Upper lobe of left lung (tissue), 6 donors: Measurements from ENCODE around the gene RNASE8. TPM values are rescaled to one million over a fixed set of nuclear protein-coding genes. Genes with fewer than 3 reads are reported as not detected.

Source experiments
- ATAC-seq, 2 donors: fragments of 200-7000 bp; cut with Tn5 transposase; one replicate each; pipeline ENCODE4 v1.9.1; 2022; ENCODE audit warnings: mild to moderate bottlenecking in 2 of 2, moderate library complexity in 2 of 2; ENCODE audit not compliant: low FRiP score in 2 of 2
- DNase-seq, 2 donors: peaks; one replicate each; pipeline ENCODE4 v3.0.0-alpha.2; 2019 to 2020
- H3K27ac ChIP-seq, 4 donors: fragments of 200-600 bp; sonication (generic); one replicate each; pipeline ENCODE4 v1.5.1; 2016 to 2019
- H3K27me3 ChIP-seq, 4 donors: fragments of 200-600 bp; sonication (generic); one replicate each; pipeline ENCODE4 v1.5.1; 2017 to 2019
- H3K36me3 ChIP-seq, 4 donors: fragments of 200-600 bp; sonication (generic); one replicate each; pipeline ENCODE4 v1.5.1; 2016 to 2019
- H3K4me1 ChIP-seq, 4 donors: fragments of 200-600 bp; sonication (generic); one replicate each; pipeline ENCODE4 v1.5.1; 2018 to 2019
- H3K4me3 ChIP-seq, 4 donors: fragments of 200-600 bp; sonication (generic); one replicate each; pipeline ENCODE4 v1.5.1; 2017 to 2019; ENCODE audit warnings: mild to moderate bottlenecking in 2 of 4, moderate library complexity in 1 of 4
- H3K9me3 ChIP-seq, 4 donors: fragments of 200-600 bp; sonication (generic); one replicate each; pipeline ENCODE4 v1.5.1; 2018 to 2019
- CTCF ChIP-seq, 6 experiments: fragments of 450-650 bp in 4 of 6; fragments of 200-600 bp in 2 of 6; sonication (generic) in 2 of 6; IDR thresholded peaks; one replicate each; pipeline ENCODE4 v1.5.1; 2016 to 2019; ENCODE audit warnings: antibody characterized with exemption in 6 of 6
- EP300 ChIP-seq, 4 donors: sonication (generic); formaldehyde crosslinking; IDR thresholded peaks; one replicate each; pipeline ENCODE4 v1.5.1; 2017; ENCODE audit warnings: antibody characterized with exemption in 4 of 4, control low read depth in 2 of 4
- POLR2A ChIP-seq, 4 donors: fragments of 450-650 bp; IDR thresholded peaks; one replicate each; pipeline ENCODE4 v1.5.1; 2016 to 2017; ENCODE audit warnings: antibody characterized with exemption in 4 of 4, mild to moderate bottlenecking in 2 of 4
- POLR2AphosphoS5 ChIP-seq, 2 donors: sonication (generic); formaldehyde crosslinking; IDR thresholded peaks; one replicate each; pipeline ENCODE4 v1.5.1; 2017; ENCODE audit warnings: antibody characterized with exemption in 2 of 2
- WGBS, 2 donors: methylation state at CpG; one replicate each; pipeline ENCODE4 v1.1.5; 2017 to 2018; 5-methylcytosine and 5-hydroxymethylcytosine counted together
- total RNA-seq, 6 donors: library from RNA; depleted of rRNA in 4 of 6; stranded (reverse); fragments of >200 nt in 4 of 6; gene quantifications; one replicate each; pipeline versions ENCODE4 v1.1.0 to v1.2.1, GENCODE V29; 2016 to 2021
- donor health status: DM: no; HTN: no; CAD: no; lungs with moderate emphysema.
- donor health status: DM: no; HTN: yes; CAD: no; lungs with severe emphysema.

RNASE8 gene
- total RNA-seq, 6 donors from 2014 or later = not detected

GRCh38 chr14:21049271-21049673 lies 8.3 kb upstream of the RNASE8 start:
- no peak for ATAC-seq
- H3K9me3 ChIP-seq = no peaks in the 10 kb centered on the region
- 80 to 84% methylated on average over 3 of the region's 3 CpGs for WGBS, 2 donors
- H3K27me3 ChIP-seq = no peaks in the 10 kb centered on the region
- TF ChIP-seq POLR2A (IDR thresholded peaks at IDR 0.05) = no peak
- no peak for TF ChIP-seq CTCF (IDR thresholded peaks at IDR 0.05)
- TF ChIP-seq EP300 (IDR thresholded peaks at IDR 0.05) = no peak
- TF ChIP-seq POLR2AphosphoS5 (IDR thresholded peaks at IDR 0.05) = no peak
- H3K27ac ChIP-seq = no peak overlapping the region
- no peak for DNase-seq
- peaks cover 10 to 17% (median 14%) of the 10 kb centered on the region in 4 donors for H3K4me1 ChIP-seq
- no peaks in the 10 kb centered on the region for H3K36me3 ChIP-seq
- H3K4me3 ChIP-seq = no peak overlapping the region

- Histone ChIP-seq H3K4me1 (peaks cover 8 to 17% (median 12%) of the 10 kb centered on the region in 4 donors), H3K9me3 (no peaks in the 10 kb centered on the region), H3K27me3 (no peaks in the 10 kb centered on the region), H3K36me3 (no peaks in the 10 kb centered on the region), H3K4me3 (no peak overlapping the region), H3K27ac (no peak overlapping the region)
- ATAC-seq = no peak
- TF ChIP-seq CTCF (IDR thresholded peaks at IDR 0.05) (no peak), POLR2AphosphoS5 (IDR thresholded peaks at IDR 0.05) (no peak), POLR2A (IDR thresholded peaks at IDR 0.05) (no peak), EP300 (IDR thresholded peaks at IDR 0.05) (no peak)
- 62 to 76% methylated on average over 3 of the region's 3 CpGs for WGBS, 2 donors
- DNase-seq = no peak
Measured at GRCh38 chr14:21050597-21050996, 7.0 kb upstream of the RNASE8 start.

- H3K27me3 ChIP-seq = no peaks in the 10 kb centered on the region
- no peaks in the 10 kb centered on the region for H3K36me3 ChIP-seq
- H3K4me3 ChIP-seq = no peak overlapping the region
- TF ChIP-seq EP300 (IDR thresholded peaks at IDR 0.05) = no peak
- no peak for TF ChIP-seq POLR2AphosphoS5 (IDR thresholded peaks at IDR 0.05)
- no peak for TF ChIP-seq POLR2A (IDR thresholded peaks at IDR 0.05)
- no peak for TF ChIP-seq CTCF (IDR thresholded peaks at IDR 0.05)
- ATAC-seq (no peak), DNase-seq (no peak)
- H3K4me1 ChIP-seq = peaks cover 0 to 10% (median 3%) of the 10 kb centered on the region in 4 donors
- no peaks in the 10 kb centered on the region for H3K9me3 ChIP-seq
- WGBS, 2 donors = 88 to 91% methylated on average over 20 of the region's 20 CpGs
- H3K27ac ChIP-seq = no peak overlapping the region
Measured at GRCh38 chr14:21053184-21054122, 4.2 kb upstream of the RNASE8 start.

GRCh38 chr14:21054123-21054767 lies 3.4 kb upstream of the RNASE8 start:
- H3K27me3 ChIP-seq = no peaks in the 10 kb centered on the region
- H3K4me3 ChIP-seq = no peak overlapping the region
- no peak for TF ChIP-seq POLR2AphosphoS5 (IDR thresholded peaks at IDR 0.05)
- peaks cover 0 to 10% (median 3%) of the 10 kb centered on the region in 4 donors for H3K4me1 ChIP-seq
- no peak for ATAC-seq
- H3K9me3 ChIP-seq = no peaks in the 10 kb centered on the region
- 46 to 51% methylated on average over 3 of the region's 3 CpGs for WGBS, 2 donors
- H3K36me3 ChIP-seq = no peaks in the 10 kb centered on the region
- no peak overlapping the region for H3K27ac ChIP-seq
- DNase-seq = no peak

- Histone ChIP-seq H3K4me1 (peaks cover 0 to 10% (median 3%) of the 10 kb centered on the region in 4 donors), H3K4me3 (no peak overlapping the region), H3K36me3 (no peaks in the 10 kb centered on the region), H3K9me3 (no peaks in the 10 kb centered on the region), H3K27me3 (no peaks in the 10 kb centered on the region), H3K27ac (no peak overlapping the region)
- ATAC-seq (no peak), DNase-seq (no peak)
- TF ChIP-seq POLR2AphosphoS5 (IDR thresholded peaks at IDR 0.05) (no peak), EP300 (IDR thresholded peaks at IDR 0.05) (no peak), CTCF (IDR thresholded peaks at IDR 0.05) (no peak), POLR2A (IDR thresholded peaks at IDR 0.05) (no peak)
- WGBS, 2 donors = 71 to 79% methylated on average over 4 of the region's 4 CpGs
Measured at GRCh38 chr14:21054768-21055145, 2.9 kb upstream of the RNASE8 start.
